ENCODE data around the gene PDZD4.

DNA sequence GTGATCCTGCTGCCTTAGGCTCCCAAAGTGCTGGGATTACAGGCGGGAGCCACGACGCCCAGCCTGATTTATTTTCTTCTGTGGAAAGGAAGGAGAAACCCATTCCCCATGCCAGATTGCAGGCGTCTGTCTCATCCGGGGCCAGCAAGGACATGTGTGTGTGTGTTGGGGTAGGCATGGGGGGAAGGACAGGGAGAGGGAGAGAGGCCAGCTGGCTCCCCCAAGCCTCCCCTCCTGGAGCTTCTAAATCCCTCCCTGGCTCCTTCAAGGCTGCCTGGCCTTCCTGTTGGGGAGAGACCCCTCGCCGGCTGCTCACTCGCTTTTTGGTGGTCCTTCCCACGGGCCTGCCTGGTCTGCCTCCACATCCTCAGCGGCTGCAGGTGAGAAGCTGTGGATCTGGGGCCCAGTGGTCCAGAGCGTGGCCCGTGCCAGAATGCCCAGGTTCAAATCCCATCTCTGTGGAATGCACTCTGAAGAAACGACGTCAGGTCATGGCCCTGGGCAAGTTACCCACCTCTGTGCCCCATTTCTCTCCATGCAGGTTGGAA is 67.6 kb downstream of the PDZD4 start:
- TF ChIP-seq, protein P1, sequence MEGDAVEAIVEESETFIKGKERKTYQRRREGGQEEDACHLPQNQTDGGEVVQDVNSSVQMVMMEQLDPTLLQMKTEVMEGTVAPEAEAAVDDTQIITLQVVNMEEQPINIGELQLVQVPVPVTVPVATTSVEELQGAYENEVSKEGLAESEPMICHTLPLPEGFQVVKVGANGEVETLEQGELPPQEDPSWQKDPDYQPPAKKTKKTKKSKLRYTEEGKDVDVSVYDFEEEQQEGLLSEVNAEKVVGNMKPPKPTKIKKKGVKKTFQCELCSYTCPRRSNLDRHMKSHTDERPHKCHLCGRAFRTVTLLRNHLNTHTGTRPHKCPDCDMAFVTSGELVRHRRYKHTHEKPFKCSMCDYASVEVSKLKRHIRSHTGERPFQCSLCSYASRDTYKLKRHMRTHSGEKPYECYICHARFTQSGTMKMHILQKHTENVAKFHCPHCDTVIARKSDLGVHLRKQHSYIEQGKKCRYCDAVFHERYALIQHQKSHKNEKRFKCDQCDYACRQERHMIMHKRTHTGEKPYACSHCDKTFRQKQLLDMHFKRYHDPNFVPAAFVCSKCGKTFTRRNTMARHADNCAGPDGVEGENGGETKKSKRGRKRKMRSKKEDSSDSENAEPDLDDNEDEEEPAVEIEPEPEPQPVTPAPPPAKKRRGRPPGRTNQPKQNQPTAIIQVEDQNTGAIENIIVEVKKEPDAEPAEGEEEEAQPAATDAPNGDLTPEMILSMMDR (optimal IDR thresholded peaks at IDR 0.05 in 1 of 3, IDR thresholded peaks at IDR 0.05 in 1 of 3, conservative IDR thresholded peaks at IDR 0.05 in 1 of 3; ENCODE audit: extremely low read depth in 1 of 3, insufficient read depth in 2 of 3, low read length in 3 of 3) = no peak
- TF ChIP-seq EZH2 (IDR thresholded peaks at IDR 0.05; ENCODE audit: low read length) = no peak

Measured in keratinocyte (primary cell).